Measurements from ENCODE around the gene RNASET2. TPM values are rescaled to one million over a fixed set of nuclear protein-coding genes. Genes with fewer than 3 reads are reported as not detected.

The RNASET2 gene
- total and polyA plus RNA-seq, 4 donors, result 17.7 to 37.2 (median 25.0) TPM

GRCh38 chr6:166955865-166956443 is 396 bp downstream of the RNASET2 start:
- Histone ChIP-seq H3K9ac (ENCODE audit: low read depth in 1 of 2, low read length in 2 of 2) (peak overlapping the region in 1 of 2 donors; percentile 46), H3K4me3 (ENCODE audit: low read depth in 1 of 3, low read length in 3 of 3) (peak overlapping the region; percentile 70 to 87 (median 79)), H3K9me3 (ENCODE audit: control insufficient read depth in 4 of 4, low read length in 3 of 4) (no peaks in the 10 kb centered on the region), H3K27ac (ENCODE audit: low read depth in 1 of 2, low read length in 2 of 2) (peak overlapping the region; percentile 28 to 66), H3K36me3 (ENCODE audit: control insufficient read depth in 4 of 4, insufficient read depth in 3 of 4, low read depth in 1 of 4, low read length in 3 of 4) (no peaks in the 10 kb centered on the region), H3K4me1 (ENCODE audit: control insufficient read depth in 4 of 4, insufficient read depth in 4 of 4, low read length in 3 of 4) (peaks cover 5 to 25% (median 13%) of the 10 kb centered on the region in 4 donors), H3K27me3 (ENCODE audit: control insufficient read depth in 4 of 4, insufficient read depth in 4 of 4, low read length in 3 of 4) (no peaks in the 10 kb centered on the region)
- TF ChIP-seq JUND (IDR thresholded peaks at IDR 0.05) (no peak), SP1 (IDR thresholded peaks at IDR 0.05) (no peak), ZBTB33 (IDR thresholded peaks at IDR 0.05) (no peak), GABPA (IDR thresholded peaks at IDR 0.05 in 1 of 2, conservative IDR thresholded peaks at IDR 0.05 in 1 of 2) (no peak), RXRA (IDR thresholded peaks at IDR 0.05) (no peak), FOXA2 (IDR thresholded peaks at IDR 0.05) (no peak), HNF4G (IDR thresholded peaks at IDR 0.05) (no peak), FOXA1 (IDR thresholded peaks at IDR 0.05) (no peak), MAX (IDR thresholded peaks at IDR 0.05) (no peak), EGR1 (IDR thresholded peaks at IDR 0.05; ENCODE audit: low read depth in 2 of 2) (no peak), NR2F2 (IDR thresholded peaks at IDR 0.05) (no peak), RAD21 (IDR thresholded peaks at IDR 0.05) (no peak), YY1 (IDR thresholded peaks at IDR 0.05) (no peak), HNF4A (conservative IDR thresholded peaks at IDR 0.05) (no peak)
- TF ChIP-seq, protein P1, sequence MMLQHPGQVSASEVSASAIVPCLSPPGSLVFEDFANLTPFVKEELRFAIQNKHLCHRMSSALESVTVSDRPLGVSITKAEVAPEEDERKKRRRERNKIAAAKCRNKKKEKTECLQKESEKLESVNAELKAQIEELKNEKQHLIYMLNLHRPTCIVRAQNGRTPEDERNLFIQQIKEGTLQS (IDR thresholded peaks at IDR 0.05), result no peak
- DNase-seq (ENCODE audit: low spot score), result no peak
- whole genome bisulfite sequencing, result under 1% methylated on average over 54 of the region's 54 CpGs

GRCh38 chr6:166955121-166955864 is 1.1 kb downstream of the RNASET2 start:
- WGBS, result 56% methylated on average over 52 of the region's 52 CpGs
- H3K9me3 ChIP-seq (ENCODE audit: control insufficient read depth in 4 of 4, low read length in 3 of 4), result no peaks in the 10 kb centered on the region
- no peak for TF ChIP-seq REST (IDR thresholded peaks at IDR 0.05)
- TF ChIP-seq, protein P1 (IDR thresholded peaks at IDR 0.05), result no peak
- TF ChIP-seq YY1 (IDR thresholded peaks at IDR 0.05), result no peak
- no peak for TF ChIP-seq HNF4G (IDR thresholded peaks at IDR 0.05)
- no peak for TF ChIP-seq FOXA2 (IDR thresholded peaks at IDR 0.05)
- TF ChIP-seq RXRA (IDR thresholded peaks at IDR 0.05), result no peak
- no peak for TF ChIP-seq TAF1 (conservative IDR thresholded peaks at IDR 0.05)
- TF ChIP-seq GABPA (IDR thresholded peaks at IDR 0.05 in 1 of 2, conservative IDR thresholded peaks at IDR 0.05 in 1 of 2), result no peak
- TF ChIP-seq SP1 (IDR thresholded peaks at IDR 0.05), result no peak
- no peak for TF ChIP-seq HNF4A (conservative IDR thresholded peaks at IDR 0.05)
- TF ChIP-seq NR2F2 (IDR thresholded peaks at IDR 0.05), result no peak
- no peak for TF ChIP-seq MAX (IDR thresholded peaks at IDR 0.05)
- no peak for TF ChIP-seq EGR1 (IDR thresholded peaks at IDR 0.05; ENCODE audit: low read depth in 2 of 2)
- TF ChIP-seq FOXA1 (IDR thresholded peaks at IDR 0.05), result no peak
- TF ChIP-seq RAD21 (IDR thresholded peaks at IDR 0.05), result no peak
- no peak for TF ChIP-seq JUND (IDR thresholded peaks at IDR 0.05)
- H3K4me3 ChIP-seq (ENCODE audit: low read depth in 1 of 3, low read length in 3 of 3), result peak overlapping the region; percentile 70 to 87 (median 79)
- no peak for DNase-seq (ENCODE audit: low spot score)
- peaks cover 0 to 2% (median 0%) of the 10 kb centered on the region in 4 donors for H3K36me3 ChIP-seq (ENCODE audit: control insufficient read depth in 4 of 4, insufficient read depth in 3 of 4, low read depth in 1 of 4, low read length in 3 of 4)
- H3K9ac ChIP-seq (ENCODE audit: low read depth in 1 of 2, low read length in 2 of 2), result peak overlapping the region in 1 of 2 donors; percentile 46
- peaks cover 5 to 25% (median 13%) of the 10 kb centered on the region in 4 donors for H3K4me1 ChIP-seq (ENCODE audit: control insufficient read depth in 4 of 4, insufficient read depth in 4 of 4, low read length in 3 of 4)
- H3K27me3 ChIP-seq (ENCODE audit: control insufficient read depth in 4 of 4, insufficient read depth in 4 of 4, low read length in 3 of 4), result no peaks in the 10 kb centered on the region
- H3K27ac ChIP-seq (ENCODE audit: low read depth in 1 of 2, low read length in 2 of 2), result peak overlapping the region; percentile 28 to 66

Measured in liver (tissue), 9 donors.